Cardiac fibroblast (primary cell): ENCODE measurements around the gene MAP3K6.
"Not testable (repeated sequence)": the region's sequence is repeated elsewhere in the genome, so short reads cannot be mapped to it uniquely, and the experiment has no call there.

ENCODE experiments used
- DNase-seq, 2 donors: peaks; one replicate each; pipeline versions ENCODE4 v3.0.0 to v3.0.0-alpha.2; 2010; ENCODE audit warnings: low read depth in 2 of 2
- H3K4me3 ChIP-seq, 2 donors: replicated peaks in 1 of 2; 1 replicate in 1 of 2; 2 replicates in 1 of 2; pipeline ENCODE4 v1.5.1; 2011; ENCODE audit warnings: low read depth in 2 of 2, low read length in 2 of 2, mild to moderate bottlenecking in 2 of 2, moderate library complexity in 1 of 2
- CTCF ChIP-seq: IDR thresholded peaks from one replicate; pipeline ENCODE4 v1.5.1; 2011; ENCODE audit warnings: low read depth, mild to moderate bottlenecking, low read length, inconsistent platforms

The MAP3K6 gene

GRCh38 chr1:27406362-27406680 lies 39.6 kb upstream of the MAP3K6 start:
- H3K4me3 ChIP-seq = no peak overlapping the region
- no peak for DNase-seq
- TF ChIP-seq CTCF = no peak

- not testable (repeated sequence) for DNase-seq, H3K4me3 ChIP-seq
Measured at GRCh38 chr1:27405598-27406361, 39.0 kb upstream of the MAP3K6 start.

GRCh38 chr1:27405074-27405473 lies 38.3 kb upstream of the MAP3K6 start:
- DNase-seq = peak; percentile 60 to 80
- H3K4me3 ChIP-seq = no peak overlapping the region
- no peak for TF ChIP-seq CTCF

GRCh38 chr1:27403931-27404330 lies 37.2 kb upstream of the MAP3K6 start:
- no peak for DNase-seq
- no peak overlapping the region for H3K4me3 ChIP-seq
- TF ChIP-seq CTCF = no peak

GRCh38 chr1:27403065-27403726 lies 36.4 kb upstream of the MAP3K6 start:
- peak; percentile 41 for TF ChIP-seq CTCF
- peak; percentile 67 to 68 for DNase-seq
- no peak overlapping the region for H3K4me3 ChIP-seq

- peak; percentile 66 to 86 for DNase-seq
- TF ChIP-seq CTCF = peak; percentile 61
- H3K4me3 ChIP-seq = no peak overlapping the region
Measured at GRCh38 chr1:27402349-27402754, 35.6 kb upstream of the MAP3K6 start.

GRCh38 chr1:27400963-27401341 lies 34.2 kb upstream of the MAP3K6 start:
- DNase-seq = no peak
- H3K4me3 ChIP-seq = no peak overlapping the region
- no peak for TF ChIP-seq CTCF
